ENCODE results near the gene LBR.

DNA sequence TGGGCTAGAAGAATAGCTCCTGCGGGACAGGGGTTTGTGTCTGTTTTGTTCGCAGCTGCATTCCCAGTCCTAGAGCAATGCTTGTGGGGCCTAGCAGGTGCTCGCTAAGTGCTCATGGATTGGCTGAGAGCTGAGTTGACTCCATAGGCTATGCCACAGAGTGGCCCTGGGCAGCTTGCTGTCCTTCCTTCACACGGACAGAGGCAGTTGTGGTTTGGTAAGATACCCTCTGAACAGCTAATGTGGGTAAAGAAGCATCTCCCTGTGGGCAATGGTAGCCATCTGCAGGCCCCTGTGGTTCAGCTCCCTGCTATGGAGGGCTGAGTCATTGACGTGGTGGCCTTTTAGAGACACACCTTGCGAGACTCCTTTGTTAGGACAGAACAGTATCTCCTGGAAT, 23.5 kb upstream of the LBR start:
- no peak for TF ChIP-seq POLR2AphosphoS5 (IDR thresholded peaks at IDR 0.05; ENCODE audit: low read depth, low read length)
- no peak for TF ChIP-seq TAF1 (IDR thresholded peaks at IDR 0.05; ENCODE audit: low read depth, low read length)
- no peak for TF ChIP-seq POLR2A (IDR thresholded peaks at IDR 0.05; ENCODE audit: low read depth, low read length)

Data from GM12891 (cell line).